Caco-2 (cell line): Measurements from ENCODE around the gene DYRK1A. TPM values are rescaled to one million over a fixed set of nuclear protein-coding genes. Genes with fewer than 3 reads are reported as not detected.
A peak's percentile ranks its signal among the peaks of the same experiment; 100 is the strongest.

ENCODE experiments used
- BruUV-seq: library from RNA; stranded (reverse); fragments of 400-500 nt; replicated peaks from 2 replicates; lab custom pipeline; 2021; lab: Mats Ljungman, UMichigan
- CTCF ChIA-PET: fragments of 300-600 bp; sonication (Branson Sonifier 250); formaldehyde crosslinking; loops from one replicate; lab custom pipeline; 2022; ENCODE audit warnings: antibody characterized with exemption; lab: Charles Lee
- POLR2A ChIA-PET: fragments of 300-600 bp; sonication (Branson Sonifier 250); formaldehyde crosslinking; loops from one replicate; lab custom pipeline; 2022; ENCODE audit warnings: antibody characterized with exemption; lab: Charles Lee
- DNase-seq, 2 experiments: peaks; one replicate each; pipeline versions ENCODE4 v3.0.0 to v3.0.0-alpha.2; 2020 to 2022
- H3K27me3 ChIP-seq: replicated peaks from 2 replicates; pipeline ENCODE4 v1.6.0; 2011; ENCODE audit warnings: low read length; ENCODE audit not compliant: control insufficient read depth, insufficient read depth
- H3K36me3 ChIP-seq: 2 replicates; pipeline ENCODE4 v1.5.1; 2011; ENCODE audit warnings: low read length; ENCODE audit not compliant: control insufficient read depth, insufficient read depth
- H3K4me1 ChIP-seq: fragments of 250-450 bp; sonication (Bioruptor Pico); 2 replicates; pipeline ENCODE4 v1.5.1; 2020; ENCODE audit warnings: mild to moderate bottlenecking
- H3K4me3 ChIP-seq: 2 replicates; pipeline ENCODE4 v1.5.1; 2011; ENCODE audit warnings: low read depth, mild to moderate bottlenecking, control low read depth, low read length
- H3K9me3 ChIP-seq: fragments of 250-450 bp; sonication (Bioruptor Pico); 2 replicates; pipeline ENCODE4 v1.5.1; 2020; ENCODE audit warnings: mild to moderate bottlenecking, moderate library complexity
- H3K27ac Mint-ChIP-seq: one replicate; pipeline ENCODE4 v1.8.0; 2022; ENCODE audit warnings: mixed read lengths; ENCODE audit not compliant: unreplicated experiment
- H3K27me3 Mint-ChIP-seq: one replicate; pipeline ENCODE4 v1.8.0; 2022; ENCODE audit warnings: mixed read lengths; ENCODE audit not compliant: insufficient read depth, unreplicated experiment
- H3K36me3 Mint-ChIP-seq: one replicate; pipeline ENCODE4 v1.8.0; 2022; ENCODE audit warnings: mild to moderate bottlenecking, mixed read lengths; ENCODE audit not compliant: insufficient read depth, unreplicated experiment
- H3K4me1 Mint-ChIP-seq: one replicate; pipeline ENCODE4 v1.8.0; 2022; ENCODE audit warnings: low read depth, mixed read lengths; ENCODE audit not compliant: unreplicated experiment
- H3K4me3 Mint-ChIP-seq: one replicate; pipeline ENCODE4 v1.8.0; 2022; ENCODE audit warnings: mild to moderate bottlenecking, moderate library complexity, mixed read lengths; ENCODE audit not compliant: unreplicated experiment
- H3K9me3 Mint-ChIP-seq: one replicate; pipeline ENCODE4 v1.8.0; 2022; ENCODE audit warnings: mixed read lengths; ENCODE audit not compliant: unreplicated experiment
- CTCF ChIP-seq, 2 experiments: fragments of 200-600 bp in 1 of 2; IDR thresholded peaks; 1 replicate in 1 of 2; 2 replicates in 1 of 2; pipeline versions ENCODE4 v1.5.1 to v1.8.0; 2011 to 2022; ENCODE audit warnings: antibody characterized with exemption in 1 of 2, control low read depth in 1 of 2, inconsistent platforms in 1 of 2, low read depth in 1 of 2, low read length in 1 of 2, mild to moderate bottlenecking in 1 of 2, moderate library complexity in 1 of 2; ENCODE audit not compliant: insufficient read depth in 1 of 2, severe bottlenecking in 1 of 2, unreplicated experiment in 1 of 2
- intact Hi-C: fragments of 100-400 bp; cut with micrococcal nuclease; formaldehyde crosslinking; loops from one replicate; pipeline ENCODE4 v1.10.0; 2022; ENCODE audit not compliant: unreplicated experiment
- total RNA-seq: library from RNA; stranded (reverse); gene quantifications from 2 replicates; pipeline ENCODE4 v1.2.3, GENCODE V29; 2022

The DYRK1A gene
- total RNA-seq, 1 experiment from 2014 or later: 50.9 TPM

GRCh38 chr21:37425001-37425400 is 58.4 kb downstream of the DYRK1A start:
- Histone ChIP-seq H3K36me3 (0 out of 2 replicates have a peak, but pooled peaks cover 1% of the 10 kb centered on the region), H3K9me3 (no peaks in the 10 kb centered on the region; the same call in 1 of the 2 replicates), H3K4me3 (no peak overlapping the region), H3K27me3 (no peaks in the 10 kb centered on the region), H3K4me1 (peaks cover 6% of the 10 kb centered on the region; the same call in 1 of the 2 replicates)
- Mint-ChIP-seq H3K4me1 (peaks cover 6% of the 10 kb centered on the region), H3K36me3 (peaks cover 37% of the 10 kb centered on the region), H3K4me3 (no peak overlapping the region), H3K27ac (no peak overlapping the region), H3K27me3 (no peaks in the 10 kb centered on the region), H3K9me3 (peaks cover 12% of the 10 kb centered on the region)
- intact Hi-C loops: no loop called here
- no peak for DNase-seq
- no TSS peak for BruUV-seq
- ChIA-PET POLR2A (no interaction called here), CTCF (no interaction called here)
- TF ChIP-seq CTCF (IDR thresholded peaks at IDR 0.05; ENCODE audit: insufficient read depth in 1 of 2, low read depth in 1 of 2, low read length in 1 of 2, severe bottlenecking in 1 of 2, unreplicated experiment in 1 of 2): no peak

- Mint-ChIP-seq H3K27ac (peak overlapping the region; percentile 8), H3K36me3 (peaks cover 30% of the 10 kb centered on the region), H3K27me3 (no peaks in the 10 kb centered on the region), H3K4me3 (no peak overlapping the region), H3K4me1 (peaks cover 6% of the 10 kb centered on the region), H3K9me3 (peaks cover 12% of the 10 kb centered on the region)
- Histone ChIP-seq H3K36me3 (0 out of 2 replicates have a peak, but pooled peaks cover 1% of the 10 kb centered on the region), H3K9me3 (no peaks in the 10 kb centered on the region; the same call in 1 of the 2 replicates), H3K27me3 (no peaks in the 10 kb centered on the region), H3K4me3 (no peak overlapping the region), H3K4me1 (peaks cover 6% of the 10 kb centered on the region; the same call in 1 of the 2 replicates)
- CTCF ChIA-PET: no interaction called here
- no TSS peak for BruUV-seq
- DNase-seq: no peak
- POLR2A ChIA-PET: no interaction called here
- intact Hi-C loops: no loop called here
- no peak for TF ChIP-seq CTCF (IDR thresholded peaks at IDR 0.05; ENCODE audit: insufficient read depth in 1 of 2, low read depth in 1 of 2, low read length in 1 of 2, severe bottlenecking in 1 of 2, unreplicated experiment in 1 of 2)
Measured at GRCh38 chr21:37425684-37426083, 59.1 kb downstream of the DYRK1A start.

- Mint-ChIP-seq H3K9me3 (peaks cover 12% of the 10 kb centered on the region), H3K4me1 (peaks cover 12% of the 10 kb centered on the region), H3K27ac (no peak overlapping the region), H3K27me3 (no peaks in the 10 kb centered on the region), H3K4me3 (no peak overlapping the region), H3K36me3 (peaks cover 30% of the 10 kb centered on the region)
- ChIA-PET CTCF (no interaction called here), POLR2A (no interaction called here)
- BruUV-seq: no TSS peak
- Histone ChIP-seq H3K9me3 (no peaks in the 10 kb centered on the region; the same call in 1 of the 2 replicates), H3K4me1 (peaks cover 8% of the 10 kb centered on the region; the same call in 1 of the 2 replicates), H3K36me3 (0 out of 2 replicates have a peak, but pooled peaks cover 1% of the 10 kb centered on the region), H3K4me3 (no peak overlapping the region), H3K27me3 (no peaks in the 10 kb centered on the region)
- no peak for TF ChIP-seq CTCF (IDR thresholded peaks at IDR 0.05; ENCODE audit: insufficient read depth in 1 of 2, low read depth in 1 of 2, low read length in 1 of 2, severe bottlenecking in 1 of 2, unreplicated experiment in 1 of 2)
- intact Hi-C loops: no loop called here
- DNase-seq: no peak
Measured at GRCh38 chr21:37427221-37427620, 60.6 kb downstream of the DYRK1A start.
